GM15510 (cell line): ENCODE results near the gene MRPL50.

Source experiments
- POLR2A ChIP-seq: IDR thresholded peaks from 3 replicates; pipeline ENCODE4 v1.6.1; 2011; ENCODE audit warnings: borderline replicate concordance; ENCODE audit not compliant: insufficient read length; ENCODE audit errors: extremely low read depth

MRPL50 gene

DNA sequence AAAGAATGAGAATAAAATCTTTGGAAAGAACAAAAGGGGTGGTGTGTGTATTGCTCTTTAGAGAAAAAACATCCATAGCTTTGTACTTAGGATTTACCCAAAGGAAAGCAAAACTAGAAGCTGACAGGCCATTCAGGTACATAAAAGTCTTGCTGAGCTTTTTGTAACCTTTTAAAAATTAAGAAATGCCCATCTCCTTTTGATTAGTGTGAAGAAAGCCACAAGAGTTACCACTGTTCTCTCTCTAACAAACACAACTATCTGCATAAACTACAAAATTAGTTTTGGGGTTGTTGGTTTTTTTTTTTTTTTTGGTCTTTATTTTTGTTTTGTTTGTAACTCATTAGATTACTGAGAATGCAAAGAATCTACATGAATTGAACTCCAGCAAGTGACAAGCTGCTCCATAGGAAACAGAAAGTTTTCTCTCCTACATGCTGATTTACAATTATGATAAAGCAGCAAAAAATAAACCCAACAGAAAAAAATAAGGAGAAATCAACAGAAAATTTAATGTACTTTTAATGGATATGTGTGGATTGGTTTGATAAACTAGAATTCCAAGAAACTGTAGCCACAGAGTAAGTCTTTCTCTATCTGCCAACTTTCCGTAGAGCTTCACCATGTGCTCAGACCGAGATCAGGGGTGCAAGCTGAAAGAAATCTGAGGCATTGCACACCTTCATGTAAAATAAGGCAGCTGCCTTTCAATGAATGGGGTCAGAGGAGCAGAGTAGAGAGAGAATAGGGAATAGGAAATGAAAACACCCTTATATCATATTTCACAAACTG lies 25.9 kb downstream of the MRPL50 start:
- no peak for TF ChIP-seq POLR2A

DNA sequence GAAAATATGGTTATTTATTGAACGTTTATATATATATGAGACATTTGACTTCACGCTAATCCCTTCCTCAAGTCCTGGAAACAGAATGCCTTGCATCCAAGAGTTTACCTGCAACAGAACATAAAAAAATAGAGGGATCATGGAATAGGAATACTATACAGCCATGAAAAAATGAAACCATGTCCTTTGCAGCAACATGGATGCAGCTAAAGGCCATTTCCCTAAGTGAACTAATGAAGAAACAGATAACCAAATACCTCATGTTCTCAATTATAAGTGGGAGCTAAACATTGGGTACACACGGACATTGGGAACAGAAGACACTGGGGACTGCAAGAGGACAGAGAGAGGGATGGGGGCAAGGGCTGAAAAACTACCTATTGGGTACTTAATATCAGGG lies 26.6 kb downstream of the MRPL50 start:
- TF ChIP-seq POLR2A = no peak

DNA sequence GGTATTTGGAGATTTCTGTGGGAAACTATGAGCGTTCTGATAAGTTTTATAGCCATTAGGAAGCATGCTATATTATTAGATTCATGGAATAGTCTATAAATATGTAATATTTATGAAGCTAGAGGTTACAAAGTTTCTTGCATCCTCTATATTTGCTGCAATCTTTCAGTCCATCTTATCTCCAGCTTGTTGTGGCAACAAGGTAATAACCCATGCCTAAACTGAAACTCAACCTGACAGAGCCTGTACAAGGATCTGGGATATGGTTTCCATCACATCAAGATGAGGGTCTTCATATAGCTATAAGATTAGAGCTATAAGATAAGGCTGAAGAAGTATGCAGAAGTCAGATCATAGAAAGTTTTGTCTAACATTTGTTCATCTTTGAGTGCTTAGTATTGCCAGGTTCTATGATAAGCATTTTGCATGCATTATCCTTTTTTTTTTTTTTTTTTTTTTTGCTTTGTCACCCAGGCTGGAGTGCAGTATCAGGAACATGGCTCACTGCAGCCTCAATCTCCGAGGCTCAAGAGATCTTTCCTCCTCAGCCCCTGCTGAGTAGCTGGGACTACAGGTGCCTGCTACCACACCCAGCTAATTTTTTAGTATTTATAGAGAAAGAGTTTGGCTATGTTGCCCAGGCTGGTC lies 28.4 kb downstream of the MRPL50 start:
- no peak for TF ChIP-seq POLR2A

DNA sequence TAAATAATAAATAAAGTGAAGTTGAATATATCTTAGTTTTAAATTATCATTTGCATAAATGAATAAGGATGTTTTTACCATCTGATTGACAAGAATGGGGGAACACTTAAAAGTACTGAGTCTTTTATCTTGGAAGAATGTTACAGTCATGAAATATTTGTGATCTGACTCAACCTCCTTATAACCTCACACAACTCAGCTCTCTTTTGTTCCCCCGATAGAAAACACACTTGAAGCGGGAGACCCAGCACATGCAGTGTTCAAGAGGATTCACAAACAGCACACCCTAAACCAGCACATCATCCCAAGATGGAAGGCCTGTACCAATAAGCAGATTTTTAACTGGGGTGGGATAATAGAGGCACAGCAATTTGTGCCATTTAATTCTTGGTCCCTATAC lies 29.1 kb downstream of the MRPL50 start:
- no peak for TF ChIP-seq POLR2A

DNA sequence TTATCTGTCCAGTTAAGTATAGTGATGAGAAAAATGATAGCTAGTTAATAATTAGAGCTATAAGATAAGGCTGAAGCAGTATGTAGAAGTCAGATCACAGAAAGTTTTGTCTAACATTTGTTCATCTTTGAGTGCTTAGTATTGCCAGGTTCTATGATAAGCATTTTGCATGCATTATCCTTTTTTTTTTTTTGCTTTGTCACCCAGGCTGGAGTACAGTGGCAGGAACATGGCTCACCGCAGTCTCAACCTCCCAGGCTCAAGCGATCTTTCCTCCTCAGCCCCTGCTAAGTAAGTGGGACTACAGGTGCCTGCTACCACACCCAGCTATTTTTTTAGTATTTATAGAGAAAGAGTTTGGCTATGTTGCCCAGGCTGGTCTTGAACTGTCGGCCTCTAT lies 31.1 kb downstream of the MRPL50 start:
- no peak for TF ChIP-seq POLR2A

DNA sequence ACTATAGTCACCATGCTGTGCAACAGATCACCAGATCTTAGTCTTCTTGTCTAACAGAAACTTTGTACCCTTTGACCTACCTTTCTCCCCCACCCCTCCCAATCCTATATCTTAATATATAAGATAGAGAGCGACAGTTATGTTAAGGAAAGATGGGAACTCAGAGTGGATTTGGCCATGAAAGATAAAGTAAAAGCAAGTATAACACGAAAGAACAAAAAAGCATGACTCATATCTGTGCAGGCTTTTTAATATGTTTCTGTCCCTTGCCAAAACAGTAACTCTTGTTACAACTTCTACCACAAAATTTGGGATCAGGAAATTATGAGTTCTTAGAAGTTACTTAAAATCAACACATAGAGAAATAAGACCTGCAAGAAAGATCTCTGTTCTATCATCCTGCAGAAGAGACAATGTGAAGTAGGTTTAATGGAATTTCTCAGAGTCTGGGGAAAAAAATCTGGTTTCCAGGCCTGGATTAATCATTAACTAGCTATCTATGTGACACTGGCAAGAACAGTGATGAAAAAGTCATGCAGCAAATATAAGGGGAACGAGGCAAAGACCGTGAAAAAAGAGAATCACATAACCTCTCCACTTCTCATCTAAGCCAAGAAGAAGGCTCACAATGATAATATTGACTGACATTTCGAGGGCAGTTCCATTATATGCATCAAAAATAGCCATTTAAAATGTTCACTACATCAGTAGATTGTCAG lies 32.2 kb downstream of the MRPL50 start:
- no peak for TF ChIP-seq POLR2A

DNA sequence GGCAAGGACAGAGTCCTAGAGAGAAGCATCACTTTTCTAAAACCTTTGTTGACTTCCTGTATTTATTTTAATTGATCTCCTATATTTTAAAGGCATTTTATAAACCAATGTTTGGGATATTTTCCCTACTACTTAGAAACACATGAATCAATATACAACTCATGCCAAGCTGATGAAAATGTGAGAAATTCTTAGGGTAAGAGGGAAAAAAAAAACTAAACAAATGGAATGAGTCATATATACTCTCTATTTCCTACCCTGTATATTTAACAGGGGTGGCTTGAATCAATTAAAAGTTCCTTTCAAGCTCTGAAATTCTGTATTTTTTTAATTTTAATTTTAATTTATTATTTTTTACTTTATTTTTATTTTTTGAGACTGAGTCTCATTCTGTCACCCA lies 33.2 kb downstream of the MRPL50 start:
- no peak for TF ChIP-seq POLR2A

DNA sequence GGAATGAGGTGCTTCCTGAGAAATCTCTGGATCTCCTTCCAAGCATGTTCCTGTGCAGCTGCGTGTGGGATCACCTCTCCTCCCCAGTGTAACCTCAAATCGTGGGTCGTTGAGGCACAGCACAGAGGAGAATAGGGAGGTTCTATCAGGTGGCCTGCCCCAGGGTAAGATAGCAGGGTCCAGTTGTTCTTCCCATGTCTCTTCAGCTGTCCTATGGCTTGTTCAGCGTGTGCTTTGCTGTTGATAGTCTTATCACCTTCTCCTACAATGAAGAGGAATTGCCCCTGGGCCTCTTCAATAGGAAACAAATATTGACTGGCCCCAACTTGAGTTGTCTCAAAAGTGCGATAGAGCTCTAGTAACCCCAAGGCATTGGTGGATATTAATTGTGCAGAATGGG lies 36.0 kb downstream of the MRPL50 start:
- TF ChIP-seq POLR2A = no peak

DNA sequence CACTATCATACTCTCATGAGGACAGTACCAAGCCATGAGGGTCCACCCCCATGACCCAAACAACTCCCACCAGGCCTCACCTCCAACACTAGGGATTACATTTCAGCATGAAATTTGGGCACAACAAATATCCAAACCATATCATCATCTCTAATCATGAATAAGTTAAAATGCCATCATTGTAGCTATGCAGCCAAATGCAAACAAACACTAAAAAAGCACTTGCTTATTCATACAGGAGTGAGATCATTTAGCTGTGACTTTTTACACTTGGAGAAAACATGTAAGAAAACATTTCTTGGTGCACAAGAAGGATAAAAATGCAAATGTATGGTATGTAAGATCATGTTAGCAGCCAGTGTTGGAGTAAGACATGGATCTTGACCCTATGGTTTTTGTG lies 37.8 kb downstream of the MRPL50 start:
- TF ChIP-seq POLR2A = no peak

DNA sequence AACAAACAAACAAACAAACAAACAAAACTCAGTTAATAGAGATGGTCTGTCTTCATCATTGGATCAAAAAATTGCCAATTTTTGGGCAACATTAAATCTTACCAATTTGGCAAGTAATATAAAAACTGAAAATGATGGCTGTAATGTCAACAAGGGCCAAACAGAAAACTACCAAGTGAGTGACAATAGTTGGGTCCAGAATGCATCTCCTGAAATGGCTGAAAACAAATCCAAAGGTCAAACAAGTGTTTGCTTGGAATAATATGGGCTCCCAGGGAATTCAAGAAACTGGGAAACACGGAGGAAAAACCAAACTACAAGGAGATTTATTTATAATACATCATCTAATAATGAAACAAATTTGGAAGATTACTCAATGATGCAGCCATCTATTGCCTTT lies 38.7 kb downstream of the MRPL50 start:
- TF ChIP-seq POLR2A = no peak

DNA sequence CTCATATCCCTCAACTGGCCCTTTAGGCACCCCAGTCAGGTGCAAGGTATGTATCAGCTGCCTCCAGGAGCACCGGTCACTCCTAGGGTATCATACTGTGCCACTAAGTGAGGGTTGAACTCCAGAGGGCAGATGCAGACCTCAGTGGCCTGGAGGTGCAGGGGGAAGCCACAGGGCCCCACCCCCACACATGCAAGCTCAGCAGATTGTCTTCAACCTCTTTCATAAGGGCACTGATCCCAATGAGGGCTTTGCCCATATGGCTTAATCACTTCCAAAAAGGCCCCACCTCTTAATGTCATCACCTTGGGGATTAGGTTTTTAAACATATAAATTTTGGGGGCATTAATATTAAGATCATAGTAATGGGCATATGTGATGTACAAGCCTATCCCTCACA lies 41.8 kb downstream of the MRPL50 start:
- TF ChIP-seq POLR2A = no peak

DNA sequence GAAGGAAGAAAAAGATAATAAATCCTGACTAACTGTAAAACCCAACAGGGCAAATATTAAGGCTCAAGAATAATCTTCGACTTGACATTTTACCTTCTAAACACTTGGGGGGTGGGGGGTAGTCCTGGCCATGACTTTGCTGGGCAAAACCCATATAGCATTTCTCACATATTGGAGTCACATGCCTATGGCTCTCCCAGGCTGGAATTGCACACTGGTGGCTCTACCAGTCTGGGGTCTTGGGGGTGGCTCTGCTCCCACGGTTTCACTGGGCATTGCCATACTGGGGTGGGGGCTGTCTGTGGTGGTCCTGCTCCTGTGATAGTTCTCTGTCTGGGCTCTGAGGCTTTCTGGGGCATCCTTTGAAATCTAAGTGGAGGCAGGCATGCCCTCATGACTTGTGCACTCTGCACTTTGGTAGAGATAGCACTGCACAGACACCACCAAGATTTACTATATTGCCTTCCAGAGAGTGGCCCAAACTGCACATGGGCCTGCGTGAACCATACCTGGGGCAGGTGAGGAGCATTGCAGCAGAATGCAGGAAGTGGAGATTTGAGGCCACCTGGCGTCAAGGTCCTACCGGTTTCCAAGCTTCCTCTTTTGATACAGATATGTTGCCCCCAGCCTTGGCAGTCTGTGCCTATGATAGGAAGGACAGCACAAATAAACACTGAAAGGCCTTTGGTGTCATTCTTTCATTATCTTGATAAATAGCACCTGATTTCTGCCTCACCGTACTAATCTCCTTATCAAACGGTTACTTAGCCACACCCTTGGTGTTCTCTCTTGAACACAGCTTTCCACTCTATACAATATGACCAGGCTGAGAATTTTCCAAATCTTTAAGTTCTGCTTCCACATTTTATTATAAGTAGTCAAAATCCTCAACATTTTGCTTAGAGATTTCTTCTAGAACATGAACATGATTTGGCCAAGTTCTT lies 43.4 kb downstream of the MRPL50 start:
- TF ChIP-seq POLR2A = no peak

DNA sequence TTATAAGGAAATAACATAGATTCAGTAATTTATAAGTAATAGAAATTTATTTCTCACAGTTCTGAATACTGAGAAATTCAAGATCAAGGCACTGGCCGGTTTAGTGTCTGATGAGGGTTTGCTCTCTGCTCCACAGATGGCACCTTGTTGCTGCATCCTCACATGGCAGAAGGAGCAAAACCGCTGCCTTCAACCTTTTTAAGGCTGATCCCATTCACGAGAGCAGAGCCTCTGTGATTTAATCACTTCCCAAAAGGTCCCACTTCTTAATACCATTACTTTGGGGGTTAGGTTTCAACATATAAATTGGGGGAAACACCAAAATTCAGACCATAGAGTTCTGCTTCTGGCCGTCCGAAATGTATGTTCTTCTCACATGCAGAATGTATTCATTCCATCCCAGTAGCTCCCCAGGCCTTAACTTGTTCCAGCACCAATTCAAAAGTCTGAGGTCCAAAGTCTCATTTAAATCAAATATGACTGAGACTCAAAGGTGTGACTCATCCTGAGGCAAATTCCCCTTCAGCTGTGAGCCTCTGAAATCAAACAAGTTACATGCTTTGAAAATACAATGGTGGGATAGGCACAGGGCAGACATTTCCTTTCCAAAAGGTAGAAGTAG lies 44.2 kb downstream of the MRPL50 start:
- no peak for TF ChIP-seq POLR2A

DNA sequence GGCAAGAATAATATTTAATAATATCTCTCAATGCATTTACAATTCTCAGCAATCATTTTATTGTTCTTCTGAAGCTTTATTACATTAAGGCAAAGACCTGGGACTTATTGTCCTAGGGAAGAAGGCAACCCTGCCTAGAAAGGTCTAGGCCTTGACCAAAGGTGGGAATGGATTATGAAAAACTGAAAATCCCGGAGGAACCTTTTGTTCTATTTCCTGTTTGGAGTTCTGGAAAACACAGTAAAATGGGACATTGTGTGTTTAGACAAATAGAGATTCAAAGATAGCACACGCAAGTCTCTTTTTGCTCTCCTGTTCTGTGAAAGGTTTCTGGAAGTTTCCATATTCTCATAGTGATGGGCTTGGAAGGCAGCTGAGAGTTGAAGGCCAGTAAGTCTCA lies 44.7 kb downstream of the MRPL50 start:
- TF ChIP-seq POLR2A = no peak
